A172 (cell line): ENCODE measurements around the gene TBC1D3B. TPM values are rescaled to one million over a fixed set of nuclear protein-coding genes. Genes with fewer than 3 reads are reported as not detected.
"Not testable (repeated sequence)": the region's sequence is repeated elsewhere in the genome, so short reads cannot be mapped to it uniquely, and the experiment has no call there.

Experiments used
- DNase-seq: peaks from one replicate; pipeline ENCODE4 v3.0.0-alpha.2; 2015; ENCODE audit warnings: low spot score
- total RNA-seq: library from RNA; depleted of rRNA; stranded (reverse); fragments of >200 nt; shearing (Covaris generic); gene quantifications from 2 replicates; pipeline ENCODE4 v1.2.3, GENCODE V29; 2014

Gene TBC1D3B
- total RNA-seq, 1 experiment from 2014 or later, result 3.7 TPM

GRCh38 chr17:36181446-36182175, 5.2 kb upstream of the TBC1D3B start:
- DNase-seq, result not testable (repeated sequence)

GRCh38 chr17:36168836-36169235, 7.6 kb downstream of the TBC1D3B start:
- not testable (repeated sequence) for DNase-seq

- DNase-seq, result no peak
Observed at GRCh38 chr17:36153895-36154610, 22.4 kb downstream of the TBC1D3B start.

GRCh38 chr17:36152639-36153120, 23.8 kb downstream of the TBC1D3B start:
- DNase-seq, result no peak

- DNase-seq, result no peak
Observed at GRCh38 chr17:36151891-36152638, 24.4 kb downstream of the TBC1D3B start.

- peak; percentile 70 for DNase-seq
Observed at GRCh38 chr17:36149296-36149820, 27.1 kb downstream of the TBC1D3B start.

GRCh38 chr17:36148559-36149295, 27.7 kb downstream of the TBC1D3B start:
- peak; percentile 65 for DNase-seq

- no peak for DNase-seq
Observed at GRCh38 chr17:36147601-36148000, 28.8 kb downstream of the TBC1D3B start.

- no peak for DNase-seq
Observed at GRCh38 chr17:36144981-36145729, 31.3 kb downstream of the TBC1D3B start.

- DNase-seq, result no peak
Observed at GRCh38 chr17:36144014-36144413, 32.4 kb downstream of the TBC1D3B start.

GRCh38 chr17:36142806-36143205, 33.6 kb downstream of the TBC1D3B start:
- no peak for DNase-seq

GRCh38 chr17:36142235-36142634, 34.2 kb downstream of the TBC1D3B start:
- DNase-seq, result no peak

- DNase-seq, result no peak
Observed at GRCh38 chr17:36136439-36136838, 40.0 kb downstream of the TBC1D3B start.

GRCh38 chr17:36136036-36136435, 40.4 kb downstream of the TBC1D3B start:
- DNase-seq, result no peak

GRCh38 chr17:36135465-36135864, 41.0 kb downstream of the TBC1D3B start:
- no peak for DNase-seq

GRCh38 chr17:36133602-36134236, 42.7 kb downstream of the TBC1D3B start:
- no peak for DNase-seq

GRCh38 chr17:36132421-36132831, 44.0 kb downstream of the TBC1D3B start:
- DNase-seq, result no peak

- DNase-seq, result no peak
Observed at GRCh38 chr17:36131931-36132330, 44.5 kb downstream of the TBC1D3B start.

GRCh38 chr17:36131421-36131820, 45.0 kb downstream of the TBC1D3B start:
- DNase-seq, result no peak

GRCh38 chr17:36130346-36130745, 46.1 kb downstream of the TBC1D3B start:
- no peak for DNase-seq
